Activated T-helper 1 cell treated with anti-CD3 and anti-CD28 coated beads, Interleukin-2, amount 50 U/mL, for 16 hours (primary cell): ENCODE data around the gene NRXN3.

Experiments
- DNase-seq, 2 donors: peaks; one replicate each; pipeline ENCODE4 v3.0.0-alpha.2; 2020; ENCODE audit warnings: low read depth in 1 of 2, low spot score in 1 of 2

The NRXN3 gene

GRCh38 chr14:79587875-79588274 is 1417.7 kb downstream of the NRXN3 start:
- DNase-seq: no peak

- DNase-seq: no peak
Observed at GRCh38 chr14:79588398-79588797, 1418.2 kb downstream of the NRXN3 start.

GRCh38 chr14:79596551-79596950 is 1426.4 kb downstream of the NRXN3 start:
- no peak for DNase-seq

GRCh38 chr14:79597566-79597965 is 1427.4 kb downstream of the NRXN3 start:
- no peak for DNase-seq

GRCh38 chr14:79598339-79598738 is 1428.2 kb downstream of the NRXN3 start:
- DNase-seq: no peak

GRCh38 chr14:79599239-79599638 is 1429.1 kb downstream of the NRXN3 start:
- DNase-seq: no peak

GRCh38 chr14:79600406-79600805 is 1430.2 kb downstream of the NRXN3 start:
- DNase-seq: no peak

GRCh38 chr14:79601579-79601978 is 1431.4 kb downstream of the NRXN3 start:
- no peak for DNase-seq

- DNase-seq: no peak
Observed at GRCh38 chr14:79602045-79602444, 1431.9 kb downstream of the NRXN3 start.

GRCh38 chr14:79602742-79603141 is 1432.6 kb downstream of the NRXN3 start:
- no peak for DNase-seq

- DNase-seq: no peak
Observed at GRCh38 chr14:79605849-79606248, 1435.7 kb downstream of the NRXN3 start.

- DNase-seq: no peak
Observed at GRCh38 chr14:79608446-79608845, 1438.3 kb downstream of the NRXN3 start.

GRCh38 chr14:79613625-79614024 is 1443.5 kb downstream of the NRXN3 start:
- DNase-seq: no peak

- DNase-seq: no peak
Observed at GRCh38 chr14:79614448-79614847, 1444.3 kb downstream of the NRXN3 start.

GRCh38 chr14:79627058-79627457 is 1456.9 kb downstream of the NRXN3 start:
- DNase-seq: no peak

GRCh38 chr14:79629411-79630287 is 1459.5 kb downstream of the NRXN3 start:
- DNase-seq: no peak

GRCh38 chr14:79630288-79630960 is 1460.3 kb downstream of the NRXN3 start:
- no peak for DNase-seq

- no peak for DNase-seq
Observed at GRCh38 chr14:79631276-79631675, 1461.1 kb downstream of the NRXN3 start.

GRCh38 chr14:79638672-79639266 is 1468.6 kb downstream of the NRXN3 start:
- no peak for DNase-seq

GRCh38 chr14:79639613-79640012 is 1469.4 kb downstream of the NRXN3 start:
- DNase-seq: no peak

GRCh38 chr14:79641371-79641770 is 1471.2 kb downstream of the NRXN3 start:
- no peak for DNase-seq

GRCh38 chr14:79643132-79643531 is 1473.0 kb downstream of the NRXN3 start:
- no peak for DNase-seq
